ES-I3 (cell line): ENCODE results near the gene PITPNM1.
"Not testable (repeated sequence)": the region's sequence is repeated elsewhere in the genome, so short reads cannot be mapped to it uniquely, and the experiment has no call there.

ENCODE experiments used
- H3K36me3 ChIP-seq: 2 replicates; pipeline ENCODE4 v1.6.1; 2013; ENCODE audit warnings: mild to moderate bottlenecking, low read length, control low read depth, moderate library complexity; ENCODE audit not compliant: insufficient read depth
- H3K4me1 ChIP-seq: 2 replicates; pipeline ENCODE4 v1.6.1; 2013; ENCODE audit warnings: mild to moderate bottlenecking, control low read depth, low read length; ENCODE audit not compliant: insufficient read depth
- H3K9ac ChIP-seq: 2 replicates; pipeline ENCODE4 v1.6.1; 2013; ENCODE audit warnings: low read depth, mild to moderate bottlenecking, low read length, moderate library complexity
- H3K9me3 ChIP-seq: 2 replicates; pipeline ENCODE4 v1.6.1; 2013; ENCODE audit warnings: mild to moderate bottlenecking, low read length, moderate library complexity; ENCODE audit not compliant: control insufficient read depth, insufficient read depth

The PITPNM1 gene

GRCh38 chr11:67482275-67482826 lies 22.8 kb downstream of the PITPNM1 start:
- Histone ChIP-seq H3K36me3 (no peaks in the 10 kb centered on the region), H3K4me1 (0 out of 2 replicates have a peak, but pooled peaks cover 3% of the 10 kb centered on the region), H3K9me3 (no peaks in the 10 kb centered on the region), H3K9ac (peak overlapping the region; percentile 84)

GRCh38 chr11:67477344-67478050 lies 27.7 kb downstream of the PITPNM1 start:
- H3K9ac ChIP-seq, H3K36me3 ChIP-seq, H3K9me3 ChIP-seq, H3K4me1 ChIP-seq: not testable (repeated sequence)

- not testable (repeated sequence) for H3K9ac ChIP-seq, H3K4me1 ChIP-seq, H3K9me3 ChIP-seq, H3K36me3 ChIP-seq
These were observed 28.5 kb downstream of the PITPNM1 start for GRCh38 chr11:67476692-67477091.

- no peaks in the 10 kb centered on the region for H3K36me3 ChIP-seq
- no peaks in the 10 kb centered on the region for H3K9me3 ChIP-seq
- no peaks in the 10 kb centered on the region for H3K4me1 ChIP-seq
- no peak overlapping the region for H3K9ac ChIP-seq
These were observed 32.3 kb downstream of the PITPNM1 start for GRCh38 chr11:67472882-67473281.

- H3K36me3 ChIP-seq = no peaks in the 10 kb centered on the region
- no peaks in the 10 kb centered on the region for H3K9me3 ChIP-seq
- H3K9ac ChIP-seq = no peak overlapping the region
- H3K4me1 ChIP-seq = peaks cover 3% of the 10 kb centered on the region; the same call in 1 of the 2 replicates
These were observed 34.7 kb downstream of the PITPNM1 start for GRCh38 chr11:67470337-67471002.

- H3K36me3 ChIP-seq = no peaks in the 10 kb centered on the region
- H3K9ac ChIP-seq = peak overlapping the region; percentile 64
- H3K4me1 ChIP-seq = peaks cover 3% of the 10 kb centered on the region; the same call in 1 of the 2 replicates
- H3K9me3 ChIP-seq = no peaks in the 10 kb centered on the region
These were observed 35.7 kb downstream of the PITPNM1 start for GRCh38 chr11:67469508-67469811.

GRCh38 chr11:67468759-67469507 lies 36.2 kb downstream of the PITPNM1 start, which contains the start of gene TMEM134:
TMEM134 (minus strand) TSS chr11:67469251; CDS start chr11:67469192, 59 bp downstream.
- Histone ChIP-seq H3K9ac (peak within 1 kb of the TSS; percentile 77), H3K9me3 (no peaks in the 10 kb centered on the region), H3K36me3 (no peaks in the 10 kb centered on the region), H3K4me1 (peaks cover 3% of the 10 kb centered on the region; the same call in 1 of the 2 replicates)

GRCh38 chr11:67468456-67468758 lies 36.8 kb downstream of the PITPNM1 start:
- H3K9me3 ChIP-seq = no peaks in the 10 kb centered on the region
- H3K9ac ChIP-seq = peak overlapping the region; percentile 77
- H3K4me1 ChIP-seq = peaks cover 3% of the 10 kb centered on the region
- H3K36me3 ChIP-seq = no peaks in the 10 kb centered on the region

- Histone ChIP-seq H3K9me3 (no peaks in the 10 kb centered on the region), H3K9ac (peak overlapping the region; percentile 77), H3K4me1 (peaks cover 3% of the 10 kb centered on the region), H3K36me3 (no peaks in the 10 kb centered on the region)
These were observed 37.1 kb downstream of the PITPNM1 start for GRCh38 chr11:67468056-67468455.

- Histone ChIP-seq H3K9me3 (no peaks in the 10 kb centered on the region), H3K4me1 (peaks cover 3% of the 10 kb centered on the region), H3K9ac (no peak overlapping the region), H3K36me3 (no peaks in the 10 kb centered on the region)
These were observed 38.0 kb downstream of the PITPNM1 start for GRCh38 chr11:67466962-67467771.

- Histone ChIP-seq H3K9me3 (no peaks in the 10 kb centered on the region), H3K9ac (no peak overlapping the region), H3K36me3 (no peaks in the 10 kb centered on the region), H3K4me1 (peaks cover 3% of the 10 kb centered on the region)
These were observed 38.8 kb downstream of the PITPNM1 start for GRCh38 chr11:67466367-67466766.

GRCh38 chr11:67465530-67465929 lies 39.6 kb downstream of the PITPNM1 start:
- not testable (repeated sequence) for H3K4me1 ChIP-seq

GRCh38 chr11:67465189-67465510 lies 40.0 kb downstream of the PITPNM1 start:
- Histone ChIP-seq H3K9me3 (no peaks in the 10 kb centered on the region), H3K9ac (peak overlapping the region; percentile 42), H3K4me1 (peaks cover 3% of the 10 kb centered on the region), H3K36me3 (no peaks in the 10 kb centered on the region)

More at GRCh38 chr11:67465530-67465929, 39.6 kb downstream of the PITPNM1 start:
- peak overlapping the region; percentile 42; the same call in 1 of the 2 replicates for H3K9ac ChIP-seq
- H3K36me3 ChIP-seq, H3K9me3 ChIP-seq: not testable (repeated sequence)
